HG02981 (cell line): ENCODE measurements around the gene GALM.
"Not testable (repeated sequence)": the region's sequence is repeated elsewhere in the genome, so short reads cannot be mapped to it uniquely, and the experiment has no call there.

ENCODE experiments used
- ATAC-seq: cut with Tn5 transposase; IDR thresholded peaks from one replicate; pipeline ENCODE4 v1.9.1; 2021; ENCODE audit warnings: mild to moderate bottlenecking, moderate library complexity; ENCODE audit not compliant: unreplicated experiment

GALM gene

DNA sequence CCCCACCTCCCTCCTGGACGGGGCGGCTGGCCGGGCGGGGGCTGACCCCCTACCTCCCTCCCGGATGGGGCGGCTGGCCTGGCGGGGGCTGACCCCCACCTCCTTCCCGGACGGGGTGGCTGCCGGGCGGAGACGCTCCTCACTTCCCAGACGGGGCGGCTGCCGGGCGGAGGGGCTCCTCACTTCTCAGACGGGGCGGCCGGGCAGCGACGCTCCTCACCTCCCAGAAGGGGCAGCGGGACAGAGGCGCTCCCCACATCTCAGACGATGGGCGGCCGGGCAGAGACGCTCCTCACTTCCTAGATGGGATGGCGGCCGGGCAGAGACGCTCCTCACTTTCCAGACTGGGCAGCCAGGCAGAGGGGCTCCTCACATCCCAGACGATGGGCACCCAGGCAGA is 90.0 kb downstream of the GALM start:
- ATAC-seq: not testable (repeated sequence)

DNA sequence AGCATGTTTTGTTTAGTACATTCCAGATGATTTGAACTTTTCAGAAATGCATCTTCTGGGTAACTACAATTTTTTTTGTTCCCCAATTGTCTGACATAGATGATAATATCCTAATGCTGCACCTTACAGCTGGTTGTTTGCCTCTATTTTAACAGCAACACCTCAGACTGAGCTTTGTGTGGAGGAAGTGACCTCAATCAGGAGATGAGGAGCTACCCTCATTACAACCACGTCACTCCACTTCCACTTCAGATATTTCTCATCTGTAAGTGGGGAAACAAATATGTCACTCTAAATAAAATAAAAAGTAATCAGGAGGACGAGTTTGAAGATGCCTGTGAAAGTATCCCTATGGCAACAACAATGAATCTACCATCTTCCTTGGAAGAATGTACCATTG is 97.3 kb downstream of the GALM start:
- ATAC-seq: no peak

DNA sequence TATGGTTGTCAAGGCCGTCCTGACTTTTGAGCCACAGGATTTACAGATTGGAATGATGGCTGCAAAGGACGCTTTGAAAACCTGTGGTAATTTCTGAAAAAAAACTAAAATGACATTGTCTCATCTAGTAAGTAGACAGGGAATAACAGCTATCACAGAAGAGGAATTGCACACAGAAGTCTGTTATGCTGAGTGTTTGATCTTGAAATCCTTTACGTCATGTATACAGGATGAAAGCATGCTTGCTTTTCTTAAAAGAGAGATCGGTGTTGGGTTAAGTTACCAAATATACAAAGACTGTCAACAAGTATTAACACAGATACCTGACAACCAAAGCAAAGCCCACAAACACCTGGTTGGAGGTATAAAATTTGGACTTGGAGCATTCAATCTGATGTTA is 97.8 kb downstream of the GALM start:
- ATAC-seq: no peak

DNA sequence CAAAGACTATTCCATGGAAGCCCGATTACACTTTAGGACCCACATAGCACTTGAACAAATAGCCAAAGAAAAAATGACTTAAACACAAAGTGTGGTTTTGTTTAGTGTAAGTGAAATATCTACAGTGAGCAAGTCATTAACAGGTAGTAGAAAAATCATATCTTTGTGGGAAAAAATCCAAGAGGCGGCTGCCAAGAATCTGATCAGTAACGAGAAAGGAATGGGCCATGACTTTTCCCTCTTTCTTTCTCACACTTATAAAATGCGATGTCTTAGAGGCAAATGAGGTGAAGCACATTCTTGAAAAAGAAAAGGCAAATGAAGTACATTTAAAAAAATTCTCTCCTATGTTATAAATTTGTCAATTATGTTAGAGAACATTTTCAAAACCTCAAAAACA is 99.2 kb downstream of the GALM start:
- ATAC-seq: no peak

DNA sequence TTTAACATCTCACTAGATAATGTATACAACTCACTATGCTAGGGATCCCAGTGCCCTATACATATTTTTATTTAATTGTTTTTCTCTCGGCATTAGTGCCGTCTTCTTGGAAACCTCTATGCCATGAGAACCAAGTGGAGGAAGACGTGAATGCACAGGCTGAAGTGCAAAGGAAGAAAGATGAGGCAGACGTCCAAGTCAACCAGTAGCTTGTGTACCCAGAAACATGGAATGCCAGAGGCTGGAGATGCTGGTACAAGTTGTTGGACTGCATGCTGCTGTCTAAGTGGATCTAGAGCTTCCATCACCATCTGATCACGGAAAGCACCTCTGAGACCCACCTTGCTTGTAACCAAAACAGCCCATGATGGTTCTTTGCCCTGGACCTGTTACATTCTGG is 99.6 kb downstream of the GALM start:
- no peak for ATAC-seq

DNA sequence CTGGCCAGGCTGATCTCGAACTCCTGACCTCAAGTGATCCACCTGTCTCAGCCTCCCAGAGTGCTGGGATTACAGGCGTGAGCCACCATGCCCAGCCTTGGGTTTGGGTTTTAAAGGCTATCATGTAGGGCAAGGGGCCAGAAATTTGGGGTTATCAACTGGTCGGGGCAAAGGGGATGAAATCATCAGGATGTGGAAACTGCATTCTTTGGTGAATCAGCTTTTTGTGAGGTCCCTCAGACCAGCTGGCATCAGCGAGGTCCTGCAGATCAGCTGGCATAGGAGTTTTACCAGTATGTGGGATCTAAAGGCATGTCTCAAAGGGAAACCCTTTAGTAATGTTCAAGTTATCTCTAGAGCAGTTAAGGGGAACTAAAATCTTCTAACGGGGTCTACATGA is 105.7 kb downstream of the GALM start:
- ATAC-seq: no peak

DNA sequence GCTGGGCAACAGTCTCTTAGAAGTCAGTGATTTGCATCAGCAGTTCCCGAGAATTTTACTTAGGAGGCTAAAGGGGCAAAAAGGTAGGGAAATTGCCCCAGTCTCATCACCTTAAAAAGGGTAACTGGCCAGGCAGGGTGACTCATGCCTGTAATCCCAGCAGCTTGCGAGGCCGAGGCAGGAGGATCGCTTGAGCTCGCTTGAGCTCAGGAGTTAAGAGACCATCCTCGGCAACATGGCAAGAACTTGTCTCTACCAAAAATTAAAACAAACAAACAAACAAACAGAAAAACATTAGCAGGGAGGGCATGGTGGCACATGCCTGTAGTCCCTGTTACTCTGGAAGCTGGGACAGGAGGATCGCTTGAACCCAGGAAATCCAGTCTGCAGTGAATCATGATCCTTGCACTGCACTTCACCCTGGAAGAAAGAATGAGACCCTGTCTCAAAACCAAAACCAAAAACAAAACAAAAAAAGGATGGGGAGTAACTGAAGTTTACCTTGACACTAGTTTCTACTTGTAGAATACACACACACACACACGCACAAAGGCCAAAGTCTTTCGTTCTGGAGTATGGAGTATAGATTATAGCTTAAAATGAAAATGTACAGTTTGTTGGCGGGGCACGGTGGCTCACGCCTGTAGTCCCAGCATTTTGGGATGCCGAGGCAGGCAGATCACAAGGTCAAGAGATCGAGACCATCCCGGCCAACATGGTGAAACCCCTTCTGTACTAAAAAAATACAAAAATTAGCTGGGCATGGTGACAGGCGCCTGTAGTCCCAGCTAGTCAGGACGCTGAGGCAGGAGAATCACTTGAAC is 109.4 kb downstream of the GALM start:
- no peak for ATAC-seq

DNA sequence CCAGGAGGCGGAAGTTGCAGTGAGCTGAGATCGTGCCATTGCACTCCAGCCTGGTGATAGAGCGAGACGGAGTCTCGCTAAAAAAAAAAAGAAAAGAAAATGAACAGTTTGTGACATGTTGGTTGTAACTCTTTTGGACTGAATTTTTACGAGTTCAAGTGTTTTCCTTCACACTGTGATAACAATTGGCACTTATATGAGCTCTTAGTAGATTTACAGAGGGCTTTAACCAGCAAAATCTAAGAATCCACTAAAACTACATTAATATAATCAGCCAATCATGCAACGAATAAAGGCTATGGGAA is 110.0 kb downstream of the GALM start:
- no peak for ATAC-seq

DNA sequence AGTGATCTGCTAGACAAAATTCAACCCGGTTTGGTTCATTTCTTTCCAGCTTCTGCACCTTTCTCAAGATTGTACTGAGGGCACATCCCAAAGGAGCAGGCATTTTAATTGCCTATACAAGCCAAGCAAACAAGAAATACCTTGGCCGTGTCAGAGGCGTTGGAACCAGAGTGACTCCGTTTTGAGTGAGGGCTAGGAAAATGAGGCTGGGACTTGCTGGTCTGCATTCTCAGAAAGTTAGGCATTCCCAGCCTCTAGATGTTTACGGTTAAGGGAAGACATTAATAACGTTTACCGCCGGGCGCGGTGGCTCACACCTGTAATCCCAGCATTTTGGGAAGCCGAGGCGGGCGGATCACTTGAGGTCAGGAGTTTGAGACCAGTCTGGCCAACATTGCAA is 110.6 kb downstream of the GALM start:
- no peak for ATAC-seq

DNA sequence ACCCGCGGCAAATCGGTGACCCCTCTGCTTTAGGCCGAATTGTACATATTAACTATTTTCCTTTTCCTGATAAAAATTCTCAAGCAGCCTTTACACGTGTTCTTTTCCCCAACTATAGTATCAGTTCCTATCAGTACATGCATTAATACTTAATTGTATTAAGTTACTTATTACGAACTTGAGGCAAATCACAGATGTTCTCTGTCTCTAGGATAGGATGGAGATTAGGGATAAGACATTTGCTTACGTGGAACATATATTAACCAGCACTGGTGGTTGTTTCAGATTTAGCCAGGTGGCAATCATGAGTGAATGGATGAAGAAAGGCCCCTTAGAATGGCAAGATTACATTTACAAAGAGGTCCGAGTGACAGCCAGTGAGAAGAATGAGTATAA is 112.8 kb downstream of the GALM start:
- ATAC-seq: peak; percentile 1

DNA sequence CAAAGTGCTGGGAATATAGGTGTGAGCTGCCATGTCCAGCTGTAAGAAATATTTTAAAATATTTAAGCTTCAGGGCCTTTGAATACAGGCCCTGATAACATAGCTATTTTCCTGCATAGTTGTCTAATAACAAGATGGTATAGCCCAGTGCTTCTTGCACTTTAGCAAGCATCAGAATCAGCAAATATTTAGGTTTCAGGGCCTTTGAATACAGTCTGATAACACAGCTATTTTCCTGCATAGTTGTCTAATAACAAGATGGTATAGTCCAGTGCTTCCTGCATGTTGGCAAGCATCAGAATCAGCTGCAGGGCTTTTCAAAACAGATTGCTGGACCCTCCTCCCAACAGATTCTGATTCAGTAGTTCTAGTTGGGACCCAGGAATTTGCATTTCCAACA is 117.7 kb downstream of the GALM start:
- ATAC-seq: no peak
